Glomerular visceral epithelial cell (primary cell): ENCODE data around the gene ABCG1.
"Not testable (repeated sequence)": the region's sequence is repeated elsewhere in the genome, so short reads cannot be mapped to it uniquely, and the experiment has no call there.

Source experiments
- DNase-seq: peaks from one replicate; pipeline ENCODE4 v3.0.0-alpha.2; 2016; ENCODE audit errors: extremely low spot score

The ABCG1 gene

DNA sequence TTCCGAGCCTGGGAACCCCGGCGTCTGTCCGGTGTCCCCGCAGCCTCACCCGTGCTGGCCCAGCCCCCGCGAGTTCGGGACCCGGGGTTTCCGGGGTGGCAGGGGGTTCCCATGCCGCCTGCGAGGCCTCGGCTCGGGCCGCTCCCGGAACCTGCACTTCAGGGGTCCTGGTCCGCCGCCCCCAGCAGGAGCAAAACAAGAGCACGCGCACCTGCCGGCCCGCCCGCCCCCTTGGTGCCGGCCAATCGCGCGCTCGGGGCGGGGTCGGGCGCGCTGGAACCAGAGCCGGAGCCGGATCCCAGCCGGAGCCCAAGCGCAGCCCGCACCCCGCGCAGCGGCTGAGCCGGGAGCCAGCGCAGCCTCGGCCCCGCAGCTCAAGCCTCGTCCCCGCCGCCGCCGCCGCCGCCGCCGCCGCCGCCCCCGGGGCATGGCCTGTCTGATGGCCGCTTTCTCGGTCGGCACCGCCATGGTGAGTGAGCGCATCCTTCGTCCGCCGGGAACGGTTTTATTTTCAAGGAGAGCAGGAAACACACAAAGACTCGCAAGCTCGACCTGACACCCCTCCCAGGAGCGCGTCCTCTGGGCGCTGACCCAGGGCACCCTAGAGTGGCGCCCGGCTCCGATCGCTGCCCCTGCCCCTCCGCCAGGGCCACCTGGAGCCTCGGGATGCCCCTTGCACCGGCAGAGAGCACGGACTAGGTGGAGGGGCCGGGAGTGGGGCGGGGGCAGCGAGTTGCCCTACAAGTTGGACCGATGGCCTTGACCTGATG lies at the start of gene ABCG1:
Gene ABCG1 (plus strand): TSS at position 305 of the 770 bp plus-strand sequence. CDS start 123 bp downstream, at position 428.
- DNase-seq: no peak

DNA sequence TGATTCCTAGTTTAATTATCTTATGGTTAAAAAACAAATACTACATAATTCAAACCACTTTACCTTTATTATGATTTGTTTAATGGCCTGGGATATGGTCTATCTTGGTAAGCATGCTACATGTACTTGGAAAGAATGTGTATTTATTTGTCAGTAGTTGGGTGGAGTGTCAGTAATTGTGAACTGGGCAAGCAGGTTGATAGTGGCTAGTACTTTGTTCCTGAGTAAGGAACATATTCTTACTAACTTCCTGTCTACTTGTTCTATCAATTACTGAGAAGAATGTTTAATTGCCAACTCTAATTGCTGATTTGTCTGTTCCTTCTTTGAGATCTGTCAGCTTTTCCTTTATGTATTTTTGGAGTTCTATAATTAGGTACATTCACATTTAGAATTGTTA lies 49.2 kb upstream of the ABCG1 start:
- DNase-seq: no peak

DNA sequence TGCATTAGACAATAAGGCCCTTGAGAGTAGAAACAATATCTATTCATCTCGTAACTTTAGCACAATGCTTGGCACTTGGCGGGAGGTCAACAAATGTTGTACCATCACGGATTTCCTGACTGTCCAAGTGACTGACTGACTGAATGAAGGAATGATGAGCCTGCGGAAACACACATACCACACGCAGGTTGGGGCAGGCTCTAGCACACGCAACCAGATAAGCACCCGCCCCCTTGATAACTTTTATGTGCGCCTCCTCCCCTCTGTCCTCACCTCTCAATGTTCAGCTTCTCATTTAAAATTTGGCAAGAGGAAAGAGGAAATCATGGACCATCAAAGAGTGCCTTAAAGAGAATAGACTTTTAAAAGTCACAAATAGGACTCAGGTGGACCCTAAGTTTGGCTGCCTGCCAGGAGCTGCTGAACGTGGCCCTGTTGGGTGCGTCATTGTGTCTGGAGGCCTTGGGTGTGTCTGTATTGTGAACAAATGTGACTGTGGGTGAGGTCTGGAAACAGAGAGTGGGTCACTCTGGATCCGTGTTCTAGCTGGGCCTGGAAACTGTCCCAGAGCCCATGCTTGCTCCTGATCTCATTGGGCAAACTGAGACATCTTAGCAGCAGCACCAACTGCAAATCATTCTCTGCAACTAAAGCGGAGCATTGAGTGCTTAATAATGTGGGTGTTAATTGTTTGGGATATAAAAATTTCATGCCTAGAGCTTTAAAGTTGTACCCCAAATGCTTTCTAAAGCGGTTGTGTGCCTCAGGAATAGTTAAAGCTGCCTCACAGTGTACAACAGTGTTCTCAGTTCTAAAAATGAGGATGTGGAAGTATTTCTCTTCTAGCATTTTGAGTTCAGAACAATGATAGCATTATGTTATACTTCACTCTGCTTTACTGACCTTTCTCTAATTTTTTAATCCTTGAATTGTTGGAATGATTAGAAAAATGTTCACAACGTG lies 47.6 kb upstream of the ABCG1 start:
- DNase-seq: no peak

DNA sequence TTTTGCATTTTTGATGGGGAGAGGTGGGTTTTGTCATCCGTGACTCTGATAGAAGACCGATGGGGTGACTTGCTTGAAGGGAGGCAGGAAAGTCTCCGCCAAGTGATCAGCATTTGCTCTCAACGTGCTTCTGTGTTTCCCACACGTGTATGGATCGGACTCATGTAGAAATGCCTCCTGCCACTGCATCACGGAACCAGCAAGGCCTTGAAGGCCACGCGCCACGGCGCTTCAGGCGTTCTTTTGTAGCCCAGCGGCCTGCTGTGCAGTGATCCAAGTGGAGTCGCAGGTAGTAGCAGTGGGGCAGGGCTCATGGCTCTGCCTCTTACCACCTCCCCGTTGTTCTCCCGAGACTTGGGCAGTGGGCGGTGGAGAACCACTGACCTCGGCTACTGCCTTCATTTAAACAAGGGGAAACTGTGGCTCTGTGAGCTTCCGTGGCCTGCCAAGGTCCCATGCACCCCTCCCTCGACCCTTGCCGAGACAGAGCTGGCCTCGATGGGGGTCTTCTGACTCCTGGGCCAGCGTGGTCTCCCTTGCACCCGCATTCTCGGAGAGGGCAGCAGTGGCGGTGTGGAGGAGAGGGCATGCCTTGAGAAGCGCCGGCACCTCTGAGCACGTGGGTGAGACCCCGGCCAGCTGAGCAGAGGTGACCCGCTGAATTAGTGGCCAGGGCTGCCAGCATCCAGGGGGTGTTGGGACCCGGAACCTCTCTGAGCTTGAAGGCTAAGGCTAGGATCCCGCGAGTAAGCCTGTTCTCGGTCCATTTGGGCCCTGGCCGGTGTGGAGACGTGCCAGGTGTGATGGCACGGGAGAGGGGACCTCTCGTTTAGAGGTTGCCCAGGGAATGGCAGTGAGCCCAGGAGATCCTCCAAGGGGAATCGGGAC lies 46.1 kb upstream of the ABCG1 start:
- no peak for DNase-seq

DNA sequence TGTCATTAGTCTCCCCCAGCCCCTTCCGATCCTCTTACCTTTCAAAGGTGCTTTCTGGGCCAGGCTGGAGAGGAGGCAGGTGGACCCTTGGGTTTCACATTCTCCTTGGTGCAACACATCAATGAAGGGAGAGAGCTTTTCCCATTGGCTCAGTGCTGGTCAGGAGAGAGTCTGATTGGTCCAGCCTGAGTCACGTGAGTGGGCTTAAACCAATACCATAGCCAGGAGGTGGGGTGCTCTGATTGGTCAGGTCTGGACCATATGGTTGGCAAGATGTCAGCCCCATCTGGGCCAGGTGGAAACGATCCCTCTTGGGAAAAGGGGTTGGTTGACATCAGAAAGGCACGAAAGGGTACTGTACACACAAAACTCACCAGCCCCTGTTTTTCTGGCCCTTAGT lies 44.8 kb upstream of the ABCG1 start:
- DNase-seq: no peak

DNA sequence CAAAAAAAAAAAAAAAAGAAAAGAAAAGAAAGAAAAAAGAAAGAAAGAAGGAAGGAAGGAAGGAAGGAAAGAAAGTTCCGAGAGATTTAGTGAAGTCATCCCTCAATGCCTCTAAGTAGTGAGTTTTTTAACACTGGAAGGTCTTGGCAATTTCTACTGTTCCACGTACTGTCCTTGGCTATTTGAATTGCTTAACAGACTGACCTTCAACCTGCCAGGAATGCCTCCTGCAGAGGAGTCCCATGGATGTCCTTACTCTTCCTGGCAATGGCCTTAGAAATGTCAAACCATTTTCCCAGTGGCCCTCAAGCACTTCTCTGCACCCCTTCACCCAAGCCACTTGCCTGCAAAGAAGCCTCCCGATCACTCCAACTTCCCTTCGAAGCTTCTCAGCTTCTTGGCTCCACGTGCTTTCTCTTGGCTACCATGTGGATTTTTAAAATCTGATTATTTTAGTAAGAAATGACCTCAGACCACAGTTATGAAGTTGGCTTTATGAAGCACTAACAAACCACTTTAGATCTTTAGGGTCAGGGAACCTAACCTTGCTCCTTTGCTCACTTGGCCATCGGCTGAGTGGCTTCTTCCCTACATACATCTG lies 43.7 kb upstream of the ABCG1 start:
- no peak for DNase-seq

DNA sequence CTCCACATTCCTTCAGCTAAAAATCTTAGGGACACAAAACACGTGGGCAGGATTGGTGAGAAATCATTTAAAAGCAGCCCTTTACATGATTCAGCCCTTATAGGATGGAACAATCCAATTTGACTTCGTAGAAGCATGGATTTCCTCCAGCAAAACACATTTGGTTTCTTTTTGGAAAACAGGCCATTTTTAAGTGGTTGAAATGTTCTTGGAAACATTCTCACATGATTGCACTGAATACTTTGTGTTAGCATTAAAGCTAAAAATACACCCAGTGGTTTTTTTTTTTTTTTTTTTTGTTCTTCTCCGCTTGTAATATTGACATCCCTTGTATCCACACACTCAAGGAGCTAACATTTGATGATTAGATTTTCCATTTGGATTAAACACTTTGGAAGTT lies 42.1 kb upstream of the ABCG1 start:
- no peak for DNase-seq

DNA sequence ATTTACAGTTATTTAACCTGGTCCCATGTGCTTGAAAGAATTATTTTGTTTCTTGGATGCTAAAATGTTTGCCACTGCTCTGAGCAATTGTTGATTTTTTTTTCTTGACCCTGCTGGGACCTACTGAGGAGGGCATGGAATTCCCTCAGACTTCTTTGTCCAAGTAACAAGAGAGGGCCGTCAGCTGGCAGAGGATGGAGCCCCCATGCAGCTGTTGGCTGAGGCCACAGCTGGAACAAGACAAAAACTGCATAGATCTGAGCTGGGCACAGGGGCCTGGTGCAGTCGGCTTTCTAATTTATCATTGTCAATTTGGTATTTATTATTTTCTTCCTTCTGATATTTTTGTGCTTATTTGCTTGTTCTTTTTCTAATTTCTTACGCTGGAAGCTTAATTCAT lies 39.6 kb upstream of the ABCG1 start:
- no peak for DNase-seq

DNA sequence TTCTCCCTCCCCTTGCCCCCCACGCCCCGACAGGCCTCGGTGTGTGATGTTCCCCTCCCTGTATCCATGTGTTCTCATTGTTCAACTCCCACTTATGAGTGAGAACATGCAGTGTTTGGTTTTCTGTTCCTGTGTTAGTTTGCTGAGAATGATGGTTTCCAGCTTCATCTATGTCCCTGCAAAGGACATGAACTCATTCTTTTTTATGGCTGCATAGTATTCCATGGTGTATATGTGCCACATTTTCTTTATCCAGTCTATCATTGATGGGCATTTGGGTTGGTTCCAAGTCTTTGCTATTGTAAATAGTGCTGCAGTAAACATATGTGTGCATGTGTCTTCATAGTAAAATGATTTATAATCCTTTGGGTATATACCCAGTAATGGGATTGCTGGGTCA lies 38.9 kb upstream of the ABCG1 start:
- DNase-seq: not testable (repeated sequence)

DNA sequence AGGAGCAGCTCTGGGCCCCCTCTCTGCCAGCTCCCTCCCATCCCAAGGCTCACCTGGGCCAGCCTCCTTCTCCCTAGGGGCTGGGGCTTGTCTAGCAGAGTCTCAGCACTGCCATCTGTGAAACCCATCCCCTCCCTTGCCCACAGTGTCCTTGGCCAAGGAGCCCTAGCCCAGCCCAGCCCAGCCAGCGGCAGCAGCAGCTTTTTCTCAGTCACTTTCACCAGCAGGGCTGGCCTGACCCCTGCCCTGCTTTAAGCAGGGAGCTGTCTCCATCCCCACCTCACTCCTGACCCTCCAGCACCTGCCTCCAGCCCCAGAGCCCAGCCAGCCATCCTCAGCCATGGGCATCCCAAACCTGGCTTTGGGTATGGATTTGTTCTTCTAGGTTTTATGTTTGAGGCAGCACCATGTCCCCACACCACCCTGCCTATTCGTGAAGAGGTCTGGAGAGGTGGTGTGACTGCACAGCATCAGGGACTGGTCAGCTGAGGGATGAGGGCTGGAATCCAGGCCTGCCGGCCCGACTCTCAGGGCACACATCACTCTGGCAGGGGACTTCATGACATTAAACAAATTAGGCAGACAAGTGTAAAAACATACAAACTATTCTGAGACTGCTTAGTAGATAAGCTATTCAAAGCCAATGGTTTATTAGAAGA lies 36.1 kb upstream of the ABCG1 start:
- DNase-seq: no peak

DNA sequence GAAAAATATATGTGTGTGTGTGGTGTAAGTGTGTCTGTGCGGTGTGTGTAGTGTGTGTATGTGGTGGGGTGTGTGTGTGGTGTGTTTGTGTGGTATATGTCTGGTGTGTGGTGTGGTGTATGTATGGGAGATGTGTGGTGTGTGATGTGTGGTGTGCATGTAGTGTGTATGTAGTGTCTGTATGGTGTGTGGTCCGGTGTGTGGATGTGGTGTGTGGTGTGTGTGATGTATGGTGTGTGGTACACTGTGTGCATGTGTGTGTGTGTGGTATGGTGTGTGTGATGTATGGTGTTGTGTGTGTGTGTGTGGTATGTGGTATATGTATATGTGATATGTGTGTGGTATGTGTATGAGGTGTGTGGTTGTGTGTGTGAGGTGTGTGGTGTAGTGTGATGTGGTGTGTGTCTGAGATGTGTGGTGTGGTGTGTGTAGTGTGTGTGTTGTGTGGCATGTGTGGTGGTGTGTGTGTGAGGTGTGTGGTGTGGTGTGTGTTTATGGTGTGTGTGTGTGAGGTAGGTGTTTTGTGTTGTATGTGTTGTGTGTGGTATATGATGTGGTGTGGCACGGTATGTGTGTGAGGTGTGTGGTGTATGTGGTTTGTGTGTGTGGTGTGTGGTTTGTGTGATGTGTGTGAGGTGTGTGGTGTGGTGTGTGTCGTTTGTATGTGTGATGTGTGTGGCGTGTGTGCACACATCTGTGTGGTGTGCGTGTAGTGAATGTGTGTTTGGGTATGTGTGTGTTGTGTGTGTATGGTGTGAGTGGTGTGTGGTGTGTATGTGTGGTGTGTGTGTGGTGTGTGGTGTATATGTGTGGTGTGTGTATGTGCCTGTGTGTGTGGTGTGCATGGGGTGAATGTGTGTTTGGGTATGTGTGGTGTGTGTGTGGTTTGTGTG lies 35.3 kb upstream of the ABCG1 start:
- DNase-seq: no peak

DNA sequence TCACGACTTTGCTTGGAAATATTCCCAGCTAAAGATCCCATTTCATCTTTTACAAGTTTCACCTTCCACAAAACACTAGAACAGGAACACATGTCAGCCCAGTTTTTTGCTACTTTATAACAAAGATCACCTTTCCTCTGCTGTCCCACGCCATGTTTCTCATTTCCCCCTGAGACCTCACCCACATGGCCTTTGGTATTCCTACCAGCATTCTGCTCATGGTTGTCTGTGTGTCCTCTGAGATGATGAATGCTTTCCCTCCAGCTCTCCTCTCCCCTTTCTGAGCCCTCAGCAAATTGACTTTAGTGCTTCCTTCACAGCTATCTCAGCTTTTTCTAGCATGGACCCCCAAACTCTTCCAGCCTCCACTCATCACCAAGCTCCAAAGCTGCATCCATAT lies 32.3 kb upstream of the ABCG1 start:
- DNase-seq: no peak

DNA sequence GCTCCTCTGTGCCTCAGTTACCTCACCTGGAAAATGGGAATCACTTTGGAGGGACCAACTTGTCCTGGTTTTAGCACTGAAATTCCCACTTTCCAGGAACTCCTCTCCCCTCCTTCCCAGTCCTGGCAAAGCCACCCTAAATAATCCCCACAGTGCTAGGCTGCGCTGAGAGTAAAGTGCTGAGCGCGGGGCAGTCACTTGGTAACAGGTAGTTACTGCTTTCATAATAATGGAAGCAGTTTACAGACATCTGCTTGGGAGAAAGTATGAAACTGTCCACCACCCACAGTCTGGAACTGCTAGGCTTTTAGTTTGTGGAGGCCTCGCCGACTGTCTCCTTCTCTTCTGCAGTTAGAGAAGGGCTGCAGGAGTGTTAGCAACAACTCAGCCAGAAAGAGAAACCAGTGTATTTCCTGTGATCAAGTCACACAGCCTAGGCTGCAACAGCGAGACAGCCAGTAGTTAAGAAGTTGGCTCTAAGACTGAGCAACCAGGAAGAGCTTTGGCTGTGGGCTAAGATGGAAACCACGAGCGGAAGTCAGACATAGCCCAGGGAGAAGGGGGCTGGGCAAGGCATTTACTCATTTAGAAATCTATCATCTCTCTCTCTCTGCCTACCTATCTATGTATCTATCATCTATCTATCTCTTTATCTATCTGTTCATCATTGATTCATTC lies 30.8 kb upstream of the ABCG1 start:
- DNase-seq: peak; percentile 18

DNA sequence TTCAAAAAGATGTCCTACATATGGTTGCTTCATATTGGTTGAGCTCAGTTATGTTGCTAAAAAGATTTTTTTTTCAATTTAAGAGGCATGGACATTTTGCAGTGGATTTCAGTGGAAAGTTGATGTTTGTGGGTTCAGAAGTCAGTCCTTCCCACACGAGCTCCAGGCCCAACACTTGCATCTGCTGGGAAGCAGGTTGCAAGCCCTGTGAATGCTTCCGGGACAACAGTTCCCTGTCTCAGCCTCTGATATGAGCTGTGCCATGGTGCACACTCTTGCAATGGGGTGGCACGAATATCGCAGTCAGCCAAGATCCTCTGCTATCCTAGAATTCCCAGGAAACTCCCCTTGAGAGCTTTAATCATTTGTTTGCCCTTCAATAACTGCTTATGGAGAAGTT lies 30.3 kb upstream of the ABCG1 start:
- DNase-seq: no peak

DNA sequence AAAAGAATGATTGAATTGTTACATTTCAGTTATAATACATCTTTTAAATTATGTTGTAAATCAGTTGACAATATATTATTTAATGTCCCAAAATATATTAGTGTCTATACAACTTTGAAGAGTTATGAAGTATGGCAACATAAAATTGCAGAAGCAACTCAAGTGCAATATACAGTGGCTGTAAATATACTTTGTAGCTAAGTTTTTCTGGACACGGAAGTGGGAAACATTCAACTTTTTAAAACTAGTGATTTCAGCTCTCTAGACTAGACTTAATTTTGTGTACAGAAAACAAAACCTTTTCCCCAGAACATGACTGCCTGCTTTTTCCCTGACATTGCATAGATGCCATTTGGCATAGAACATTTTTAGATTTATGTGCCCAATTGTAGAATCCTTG lies 29.5 kb upstream of the ABCG1 start:
- no peak for DNase-seq

DNA sequence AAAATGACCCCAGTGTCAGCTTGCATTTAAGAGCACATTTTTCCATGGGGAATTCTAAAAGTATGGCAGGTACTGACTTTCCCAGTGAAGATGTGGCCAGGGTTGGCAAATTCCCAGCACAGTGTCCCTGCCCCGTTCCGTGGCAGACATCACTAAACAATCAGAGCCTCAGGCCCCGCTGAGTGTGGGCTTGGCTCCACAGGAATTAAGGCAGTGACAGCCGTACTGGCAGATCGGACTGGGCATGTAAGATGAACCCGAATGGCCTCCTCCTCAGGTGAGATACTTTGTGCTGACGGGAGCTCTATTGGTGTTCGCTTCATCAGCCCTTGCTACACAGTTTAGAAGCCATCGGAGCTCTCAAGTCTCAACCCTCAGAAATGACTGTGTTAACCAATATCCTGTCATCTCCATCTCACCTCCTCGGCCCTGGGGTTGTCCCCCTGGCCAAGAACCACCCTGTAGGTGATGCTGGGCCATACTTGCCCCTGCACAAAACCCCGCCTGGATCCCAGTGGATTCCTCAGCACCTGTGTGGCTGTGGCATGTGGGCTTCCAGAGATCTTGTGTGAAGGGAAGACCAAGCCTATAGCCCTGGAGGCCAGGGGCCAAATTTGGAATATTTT lies 29.0 kb upstream of the ABCG1 start:
- no peak for DNase-seq

DNA sequence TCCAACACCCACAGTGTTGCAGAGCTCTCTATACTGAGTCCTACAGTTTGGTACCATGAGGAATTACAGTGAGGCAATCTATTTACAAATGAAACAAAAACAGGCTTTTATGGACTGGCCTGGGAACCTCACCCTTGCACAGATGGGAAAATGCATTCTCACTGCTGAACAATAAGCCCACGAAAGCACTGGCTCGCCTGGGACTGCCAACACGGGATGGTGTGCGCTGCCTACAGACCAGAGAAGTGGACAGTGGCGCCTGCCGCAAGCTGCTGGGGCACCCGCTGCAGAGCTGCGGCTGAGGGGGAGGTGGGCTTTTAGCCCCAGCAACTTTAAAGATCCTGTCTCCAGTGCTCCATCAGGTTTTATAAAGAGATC lies 28.5 kb upstream of the ABCG1 start:
- DNase-seq: no peak

DNA sequence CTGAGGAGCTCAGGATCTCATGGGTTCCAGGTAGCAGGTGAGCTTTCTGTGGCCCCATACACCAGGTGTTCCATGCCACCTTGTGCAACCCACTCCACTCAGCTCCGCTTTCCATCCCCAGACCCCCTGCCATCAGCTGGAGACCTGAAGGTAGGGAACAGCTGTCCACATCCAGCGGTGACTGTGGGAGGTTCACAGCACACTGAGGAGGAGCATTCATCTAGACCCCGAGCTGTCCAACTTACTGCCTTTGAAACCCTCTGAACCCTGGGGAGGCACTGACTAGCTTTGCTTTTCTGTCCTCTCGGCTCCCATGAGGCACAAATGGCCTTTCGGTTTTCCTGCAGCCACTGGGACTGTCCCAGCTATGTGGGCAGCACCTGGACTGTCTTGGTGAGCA lies 27.9 kb upstream of the ABCG1 start:
- no peak for DNase-seq
